Caco-2 (cell line): ENCODE data around the gene KIAA1755. TPM values are rescaled to one million over a fixed set of nuclear protein-coding genes. Genes with fewer than 3 reads are reported as not detected.

Experiments used
- BruUV-seq: library from RNA; stranded (reverse); fragments of 400-500 nt; replicated peaks from 2 replicates; lab custom pipeline; 2021; lab: Mats Ljungman, UMichigan
- CTCF ChIA-PET: fragments of 300-600 bp; sonication (Branson Sonifier 250); formaldehyde crosslinking; loops from one replicate; lab custom pipeline; 2022; ENCODE audit warnings: antibody characterized with exemption; lab: Charles Lee
- POLR2A ChIA-PET: fragments of 300-600 bp; sonication (Branson Sonifier 250); formaldehyde crosslinking; loops from one replicate; lab custom pipeline; 2022; ENCODE audit warnings: antibody characterized with exemption; lab: Charles Lee
- DNase-seq, 2 experiments: peaks; one replicate each; pipeline versions ENCODE4 v3.0.0 to v3.0.0-alpha.2; 2020 to 2022
- H3K27me3 ChIP-seq: replicated peaks from 2 replicates; pipeline ENCODE4 v1.6.0; 2011; ENCODE audit warnings: low read length; ENCODE audit not compliant: control insufficient read depth, insufficient read depth
- H3K36me3 ChIP-seq: 2 replicates; pipeline ENCODE4 v1.5.1; 2011; ENCODE audit warnings: low read length; ENCODE audit not compliant: control insufficient read depth, insufficient read depth
- H3K4me1 ChIP-seq: fragments of 250-450 bp; sonication (Bioruptor Pico); 2 replicates; pipeline ENCODE4 v1.5.1; 2020; ENCODE audit warnings: mild to moderate bottlenecking
- H3K4me3 ChIP-seq: 2 replicates; pipeline ENCODE4 v1.5.1; 2011; ENCODE audit warnings: low read depth, mild to moderate bottlenecking, control low read depth, low read length
- H3K9me3 ChIP-seq: fragments of 250-450 bp; sonication (Bioruptor Pico); 2 replicates; pipeline ENCODE4 v1.5.1; 2020; ENCODE audit warnings: mild to moderate bottlenecking, moderate library complexity
- H3K27ac Mint-ChIP-seq: one replicate; pipeline ENCODE4 v1.8.0; 2022; ENCODE audit warnings: mixed read lengths; ENCODE audit not compliant: unreplicated experiment
- H3K27me3 Mint-ChIP-seq: one replicate; pipeline ENCODE4 v1.8.0; 2022; ENCODE audit warnings: mixed read lengths; ENCODE audit not compliant: insufficient read depth, unreplicated experiment
- H3K36me3 Mint-ChIP-seq: one replicate; pipeline ENCODE4 v1.8.0; 2022; ENCODE audit warnings: mild to moderate bottlenecking, mixed read lengths; ENCODE audit not compliant: insufficient read depth, unreplicated experiment
- H3K4me1 Mint-ChIP-seq: one replicate; pipeline ENCODE4 v1.8.0; 2022; ENCODE audit warnings: low read depth, mixed read lengths; ENCODE audit not compliant: unreplicated experiment
- H3K4me3 Mint-ChIP-seq: one replicate; pipeline ENCODE4 v1.8.0; 2022; ENCODE audit warnings: mild to moderate bottlenecking, moderate library complexity, mixed read lengths; ENCODE audit not compliant: unreplicated experiment
- H3K9me3 Mint-ChIP-seq: one replicate; pipeline ENCODE4 v1.8.0; 2022; ENCODE audit warnings: mixed read lengths; ENCODE audit not compliant: unreplicated experiment
- CTCF ChIP-seq, 2 experiments: fragments of 200-600 bp in 1 of 2; IDR thresholded peaks; 1 replicate in 1 of 2; 2 replicates in 1 of 2; pipeline versions ENCODE4 v1.5.1 to v1.8.0; 2011 to 2022; ENCODE audit warnings: antibody characterized with exemption in 1 of 2, control low read depth in 1 of 2, inconsistent platforms in 1 of 2, low read depth in 1 of 2, low read length in 1 of 2, mild to moderate bottlenecking in 1 of 2, moderate library complexity in 1 of 2; ENCODE audit not compliant: insufficient read depth in 1 of 2, severe bottlenecking in 1 of 2, unreplicated experiment in 1 of 2
- intact Hi-C: fragments of 100-400 bp; cut with micrococcal nuclease; formaldehyde crosslinking; loops from one replicate; pipeline ENCODE4 v1.10.0; 2022; ENCODE audit not compliant: unreplicated experiment
- total RNA-seq: library from RNA; stranded (reverse); gene quantifications from 2 replicates; pipeline ENCODE4 v1.2.3, GENCODE V29; 2022

The KIAA1755 gene
- total RNA-seq, 1 experiment from 2014 or later, result 0.20 TPM

GRCh38 chr20:38229376-38230252 is 30.9 kb downstream of the KIAA1755 start:
- peak; percentile 63 to 65 for TF ChIP-seq CTCF (IDR thresholded peaks at IDR 0.05; ENCODE audit: insufficient read depth in 1 of 2, low read depth in 1 of 2, low read length in 1 of 2, severe bottlenecking in 1 of 2, unreplicated experiment in 1 of 2)
- ChIA-PET CTCF (interaction anchor here (0.5 to 1.3 kb wide), 4 partner anchors 30 to 488 kb away, joined by 3 to 6 read pairs (median 4); no protein-coding TSS in a partner anchor), POLR2A (no interaction called here)
- no peak overlapping the region for H3K27ac Mint-ChIP-seq
- H3K9me3 Mint-ChIP-seq, result no peaks in the 10 kb centered on the region
- peaks cover 7% of the 10 kb centered on the region for H3K36me3 Mint-ChIP-seq
- H3K4me3 Mint-ChIP-seq, result no peak overlapping the region
- no peaks in the 10 kb centered on the region for H3K4me1 Mint-ChIP-seq
- DNase-seq, result peak in 1 of 2 experiments; percentile 65
- H3K27me3 ChIP-seq, result no peaks in the 10 kb centered on the region
- intact Hi-C loops, result loop anchor here (1.0 to 10.0 kb wide), 2 partner anchors 179 to 475 kb away; no protein-coding TSS in a partner anchor
- H3K4me3 ChIP-seq, result no peak overlapping the region
- BruUV-seq, result no TSS peak
- no peaks in the 10 kb centered on the region for H3K36me3 ChIP-seq
- H3K27me3 Mint-ChIP-seq, result peaks cover 2% of the 10 kb centered on the region
- H3K9me3 ChIP-seq, result peaks cover 8% of the 10 kb centered on the region
- H3K4me1 ChIP-seq, result no peaks in the 10 kb centered on the region

- H3K27me3 Mint-ChIP-seq, result peaks cover 2% of the 10 kb centered on the region
- Histone ChIP-seq H3K27me3 (no peaks in the 10 kb centered on the region), H3K4me1 (no peaks in the 10 kb centered on the region), H3K9me3 (peaks cover 8% of the 10 kb centered on the region), H3K4me3 (no peak overlapping the region), H3K36me3 (no peaks in the 10 kb centered on the region)
- CTCF ChIA-PET, result interaction anchor here (0.6 to 3.2 kb wide), 5 partner anchors 87 to 1540 kb away, joined by 3 to 17 read pairs (median 5); no protein-coding TSS in a partner anchor
- H3K4me1 Mint-ChIP-seq, result no peaks in the 10 kb centered on the region
- H3K27ac Mint-ChIP-seq, result no peak overlapping the region
- no peaks in the 10 kb centered on the region for H3K9me3 Mint-ChIP-seq
- no peak for TF ChIP-seq CTCF (IDR thresholded peaks at IDR 0.05; ENCODE audit: insufficient read depth in 1 of 2, low read depth in 1 of 2, low read length in 1 of 2, severe bottlenecking in 1 of 2, unreplicated experiment in 1 of 2)
- BruUV-seq, result no TSS peak
- H3K4me3 Mint-ChIP-seq, result no peak overlapping the region
- intact Hi-C loops, result loop anchor here (10.0 kb wide), 1 partner anchor 474 kb away; no protein-coding TSS in a partner anchor
- POLR2A ChIA-PET, result no interaction called here
- DNase-seq, result peak in 1 of 2 experiments; percentile 42
- peaks cover 7% of the 10 kb centered on the region for H3K36me3 Mint-ChIP-seq
Observed at GRCh38 chr20:38228436-38228835, 32.1 kb downstream of the KIAA1755 start.
